ENCODE data around the gene GCK.

The GCK gene

GRCh38 chr7:44227911-44228310 is 38.7 kb upstream of the GCK start:
- Histone ChIP-seq H2BK5ac (ENCODE audit: low read depth, low read length, poor library complexity) (no peak overlapping the region), H4K12ac (ENCODE audit: low read depth, low read length) (no peak overlapping the region), H3K27me3 (ENCODE audit: insufficient read depth, low read length) (no peaks in the 10 kb centered on the region), H3K79me1 (ENCODE audit: low read length) (no peaks in the 10 kb centered on the region), H3K18ac (ENCODE audit: low read length) (no peak overlapping the region), H3K23ac (ENCODE audit: low read length) (no peak overlapping the region), H4K8ac (ENCODE audit: low read depth, low read length) (no peak overlapping the region), H3K4ac (ENCODE audit: low read depth, low read length) (no peak overlapping the region), H2BK12ac (ENCODE audit: low read length) (no peak overlapping the region), H3K27ac (ENCODE audit: low read depth, low read length) (no peak overlapping the region), H3K4me1 (ENCODE audit: control insufficient read depth in 1 of 2, insufficient read depth in 2 of 2, low read length in 2 of 2) (no peaks in the 10 kb centered on the region), H4K91ac (ENCODE audit: low read depth, low read length) (no peak overlapping the region), H3K36me3 (ENCODE audit: control insufficient read depth in 1 of 2, insufficient read depth in 2 of 2, low read length in 2 of 2) (no peaks in the 10 kb centered on the region), H3K79me2 (ENCODE audit: control insufficient read depth, insufficient read depth, low read length, poor library complexity) (no peaks in the 10 kb centered on the region), H2AK5ac (ENCODE audit: low read length) (no peak overlapping the region), H2AFZ (ENCODE audit: insufficient read depth, low read length, poor library complexity) (no peak overlapping the region), H3K9me3 (ENCODE audit: insufficient read depth, low read depth, low read length) (peaks cover 2% of the 10 kb centered on the region), H3K9ac (ENCODE audit: low read length) (no peak overlapping the region), H3K4me3 (ENCODE audit: low read depth, low read length) (no peak overlapping the region), H2BK120ac (ENCODE audit: insufficient read depth, low read length, poor library complexity) (no peak overlapping the region), H3K4me2 (ENCODE audit: low read length) (no peak overlapping the region), H3K14ac (ENCODE audit: low read length) (no peak overlapping the region)
- DNase-seq: no peak
- WGBS (ENCODE audit: extremely low coverage, insufficient coverage, insufficient read length): no CpG with 5 or more reads among the region's 14 CpGs

- H3K27me3 ChIP-seq (ENCODE audit: insufficient read depth, low read length): no peaks in the 10 kb centered on the region
- H2BK5ac ChIP-seq (ENCODE audit: low read depth, low read length, poor library complexity): no peak overlapping the region
- H3K14ac ChIP-seq (ENCODE audit: low read length): no peak overlapping the region
- H3K9ac ChIP-seq (ENCODE audit: low read length): no peak overlapping the region
- no peak overlapping the region for H4K91ac ChIP-seq (ENCODE audit: low read depth, low read length)
- no peaks in the 10 kb centered on the region for H3K79me1 ChIP-seq (ENCODE audit: low read length)
- no peak overlapping the region for H3K23ac ChIP-seq (ENCODE audit: low read length)
- no peak overlapping the region for H3K4me3 ChIP-seq (ENCODE audit: low read depth, low read length)
- no peak overlapping the region for H2AK5ac ChIP-seq (ENCODE audit: low read length)
- no peak overlapping the region for H4K12ac ChIP-seq (ENCODE audit: low read depth, low read length)
- no peak overlapping the region for H3K18ac ChIP-seq (ENCODE audit: low read length)
- H4K8ac ChIP-seq (ENCODE audit: low read depth, low read length): no peak overlapping the region
- WGBS (ENCODE audit: extremely low coverage, insufficient coverage, insufficient read length): no CpG with 5 or more reads among the region's 17 CpGs
- no peaks in the 10 kb centered on the region for H3K36me3 ChIP-seq (ENCODE audit: control insufficient read depth in 1 of 2, insufficient read depth in 2 of 2, low read length in 2 of 2)
- H2BK12ac ChIP-seq (ENCODE audit: low read length): no peak overlapping the region
- H3K9me3 ChIP-seq (ENCODE audit: insufficient read depth, low read depth, low read length): peaks cover 2% of the 10 kb centered on the region
- no peak overlapping the region for H2AFZ ChIP-seq (ENCODE audit: insufficient read depth, low read length, poor library complexity)
- H2BK120ac ChIP-seq (ENCODE audit: insufficient read depth, low read length, poor library complexity): no peak overlapping the region
- H3K4me2 ChIP-seq (ENCODE audit: low read length): no peak overlapping the region
- no peak for DNase-seq
- H3K27ac ChIP-seq (ENCODE audit: low read depth, low read length): no peak overlapping the region
- H3K79me2 ChIP-seq (ENCODE audit: control insufficient read depth, insufficient read depth, low read length, poor library complexity): no peaks in the 10 kb centered on the region
- H3K4ac ChIP-seq (ENCODE audit: low read depth, low read length): no peak overlapping the region
- H3K4me1 ChIP-seq (ENCODE audit: control insufficient read depth in 1 of 2, insufficient read depth in 2 of 2, low read length in 2 of 2): no peaks in the 10 kb centered on the region
Measured at GRCh38 chr7:44226396-44226753, 37.1 kb upstream of the GCK start.

GRCh38 chr7:44225566-44226395 is 36.5 kb upstream of the GCK start:
- no peak overlapping the region for H4K8ac ChIP-seq (ENCODE audit: low read depth, low read length)
- H3K4me3 ChIP-seq (ENCODE audit: low read depth, low read length): no peak overlapping the region
- no peaks in the 10 kb centered on the region for H3K27me3 ChIP-seq (ENCODE audit: insufficient read depth, low read length)
- no peak overlapping the region for H2BK120ac ChIP-seq (ENCODE audit: insufficient read depth, low read length, poor library complexity)
- no peak overlapping the region for H3K9ac ChIP-seq (ENCODE audit: low read length)
- H3K79me1 ChIP-seq (ENCODE audit: low read length): no peaks in the 10 kb centered on the region
- H4K91ac ChIP-seq (ENCODE audit: low read depth, low read length): no peak overlapping the region
- H3K79me2 ChIP-seq (ENCODE audit: control insufficient read depth, insufficient read depth, low read length, poor library complexity): no peaks in the 10 kb centered on the region
- H3K27ac ChIP-seq (ENCODE audit: low read depth, low read length): no peak overlapping the region
- H2BK5ac ChIP-seq (ENCODE audit: low read depth, low read length, poor library complexity): no peak overlapping the region
- H3K4ac ChIP-seq (ENCODE audit: low read depth, low read length): no peak overlapping the region
- no peaks in the 10 kb centered on the region for H3K4me1 ChIP-seq (ENCODE audit: control insufficient read depth in 1 of 2, insufficient read depth in 2 of 2, low read length in 2 of 2)
- H3K36me3 ChIP-seq (ENCODE audit: control insufficient read depth in 1 of 2, insufficient read depth in 2 of 2, low read length in 2 of 2): no peaks in the 10 kb centered on the region
- H3K4me2 ChIP-seq (ENCODE audit: low read length): no peak overlapping the region
- no peak overlapping the region for H3K18ac ChIP-seq (ENCODE audit: low read length)
- H3K14ac ChIP-seq (ENCODE audit: low read length): no peak overlapping the region
- H4K12ac ChIP-seq (ENCODE audit: low read depth, low read length): no peak overlapping the region
- H2BK12ac ChIP-seq (ENCODE audit: low read length): no peak overlapping the region
- no peak overlapping the region for H2AK5ac ChIP-seq (ENCODE audit: low read length)
- peak in 1 of 2 donors; percentile 13 for DNase-seq
- WGBS (ENCODE audit: extremely low coverage, insufficient coverage, insufficient read length): no CpG with 5 or more reads among the region's 26 CpGs
- H3K23ac ChIP-seq (ENCODE audit: low read length): no peak overlapping the region
- peaks cover 2% of the 10 kb centered on the region for H3K9me3 ChIP-seq (ENCODE audit: insufficient read depth, low read depth, low read length)
- no peak overlapping the region for H2AFZ ChIP-seq (ENCODE audit: insufficient read depth, low read length, poor library complexity)

- H2BK12ac ChIP-seq (ENCODE audit: low read length): no peak overlapping the region
- H3K14ac ChIP-seq (ENCODE audit: low read length): no peak overlapping the region
- H4K12ac ChIP-seq (ENCODE audit: low read depth, low read length): no peak overlapping the region
- H3K4ac ChIP-seq (ENCODE audit: low read depth, low read length): no peak overlapping the region
- no peak overlapping the region for H2BK120ac ChIP-seq (ENCODE audit: insufficient read depth, low read length, poor library complexity)
- H3K27me3 ChIP-seq (ENCODE audit: insufficient read depth, low read length): no peaks in the 10 kb centered on the region
- H3K36me3 ChIP-seq (ENCODE audit: control insufficient read depth in 1 of 2, insufficient read depth in 2 of 2, low read length in 2 of 2): no peaks in the 10 kb centered on the region
- no peak overlapping the region for H3K4me3 ChIP-seq (ENCODE audit: low read depth, low read length)
- no CpG with 5 or more reads among the region's 10 CpGs for WGBS (ENCODE audit: extremely low coverage, insufficient coverage, insufficient read length)
- H3K9ac ChIP-seq (ENCODE audit: low read length): no peak overlapping the region
- no peaks in the 10 kb centered on the region for H3K4me1 ChIP-seq (ENCODE audit: control insufficient read depth in 1 of 2, insufficient read depth in 2 of 2, low read length in 2 of 2)
- no peaks in the 10 kb centered on the region for H3K79me1 ChIP-seq (ENCODE audit: low read length)
- no peak overlapping the region for H3K18ac ChIP-seq (ENCODE audit: low read length)
- H3K79me2 ChIP-seq (ENCODE audit: control insufficient read depth, insufficient read depth, low read length, poor library complexity): no peaks in the 10 kb centered on the region
- no peak for DNase-seq
- H2BK5ac ChIP-seq (ENCODE audit: low read depth, low read length, poor library complexity): no peak overlapping the region
- H4K8ac ChIP-seq (ENCODE audit: low read depth, low read length): no peak overlapping the region
- H3K4me2 ChIP-seq (ENCODE audit: low read length): no peak overlapping the region
- H3K9me3 ChIP-seq (ENCODE audit: insufficient read depth, low read depth, low read length): peaks cover 2% of the 10 kb centered on the region
- no peak overlapping the region for H3K27ac ChIP-seq (ENCODE audit: low read depth, low read length)
- H2AK5ac ChIP-seq (ENCODE audit: low read length): no peak overlapping the region
- H2AFZ ChIP-seq (ENCODE audit: insufficient read depth, low read length, poor library complexity): no peak overlapping the region
- H4K91ac ChIP-seq (ENCODE audit: low read depth, low read length): no peak overlapping the region
- no peak overlapping the region for H3K23ac ChIP-seq (ENCODE audit: low read length)
Measured at GRCh38 chr7:44224974-44225565, 35.8 kb upstream of the GCK start.

Data from trophoblast cell (in vitro differentiated cells and primary cell).